ENCODE measurements around the gene ROBO2. TPM values are rescaled to one million over a fixed set of nuclear protein-coding genes. Genes with fewer than 3 reads are reported as not detected.

Gene ROBO2
- total and polyA plus RNA-seq, 7 donors, result 0.23 to 2.9 (median 0.38) TPM; not detected in 1

- no peak for DNase-seq
- H3K4me3 ChIP-seq, result no peak overlapping the region
- no peak for TF ChIP-seq POLR2A (IDR thresholded peaks at IDR 0.05)
- TF ChIP-seq POLR2AphosphoS5 (IDR thresholded peaks at IDR 0.05), result no peak
- TF ChIP-seq EP300 (IDR thresholded peaks at IDR 0.05), result no peak
- no peak for TF ChIP-seq CTCF (IDR thresholded peaks at IDR 0.05)
- no peaks in the 10 kb centered on the region for H3K4me1 ChIP-seq
- 82 to 89% methylated on average over 5 of the region's 5 CpGs for WGBS, 2 donors
- no peak overlapping the region for H3K27ac ChIP-seq
- intact Hi-C loops (cut with DNase I), result no loop called here
- H3K27me3 ChIP-seq, result no peaks in the 10 kb centered on the region
- no peaks in the 10 kb centered on the region for H3K9me3 ChIP-seq
- no peaks in the 10 kb centered on the region for H3K36me3 ChIP-seq
These were observed 119.1 kb downstream of the ROBO2 start for GRCh38 chr3:77158730-77159581.

- intact Hi-C loops (cut with DNase I), result no loop called here
- no peak for DNase-seq
- 81 to 96% methylated on average over 2 of the region's 2 CpGs for WGBS, 2 donors
- H3K27ac ChIP-seq, result no peak overlapping the region
- H3K4me3 ChIP-seq, result no peak overlapping the region
- H3K27me3 ChIP-seq, result no peaks in the 10 kb centered on the region
- TF ChIP-seq POLR2A (IDR thresholded peaks at IDR 0.05) (no peak), POLR2AphosphoS5 (IDR thresholded peaks at IDR 0.05) (no peak), CTCF (IDR thresholded peaks at IDR 0.05) (no peak), EP300 (IDR thresholded peaks at IDR 0.05) (no peak)
- H3K36me3 ChIP-seq, result no peaks in the 10 kb centered on the region
- no peaks in the 10 kb centered on the region for H3K4me1 ChIP-seq
- no peaks in the 10 kb centered on the region for H3K9me3 ChIP-seq
These were observed 121.1 kb downstream of the ROBO2 start for GRCh38 chr3:77160931-77161497.

- DNase-seq, result no peak
- H3K27ac ChIP-seq, result no peak overlapping the region
- H3K4me1 ChIP-seq, result peaks cover 0 to 6% (median 2%) of the 10 kb centered on the region in 4 donors
- H3K9me3 ChIP-seq, result no peaks in the 10 kb centered on the region
- TF ChIP-seq CTCF (IDR thresholded peaks at IDR 0.05), result no peak
- TF ChIP-seq EP300 (IDR thresholded peaks at IDR 0.05), result no peak
- no peak for TF ChIP-seq POLR2A (IDR thresholded peaks at IDR 0.05)
- TF ChIP-seq POLR2AphosphoS5 (IDR thresholded peaks at IDR 0.05), result no peak
- WGBS, 2 donors, result 84 to 85% methylated on average over 4 of the region's 4 CpGs
- H3K27me3 ChIP-seq, result no peaks in the 10 kb centered on the region
- intact Hi-C loops (cut with DNase I), result no loop called here
- no peak overlapping the region for H3K4me3 ChIP-seq
- H3K36me3 ChIP-seq, result no peaks in the 10 kb centered on the region
These were observed 129.9 kb downstream of the ROBO2 start for GRCh38 chr3:77169823-77170222.

GRCh38 chr3:77171026-77171425 is 131.1 kb downstream of the ROBO2 start:
- intact Hi-C loops (cut with DNase I), result no loop called here
- no peaks in the 10 kb centered on the region for H3K9me3 ChIP-seq
- no peak overlapping the region for H3K27ac ChIP-seq
- DNase-seq, result no peak
- peaks cover 0 to 6% (median 2%) of the 10 kb centered on the region in 4 donors for H3K4me1 ChIP-seq
- 79 to 83% methylated on average over 5 of the region's 5 CpGs for WGBS, 2 donors
- no peaks in the 10 kb centered on the region for H3K27me3 ChIP-seq
- no peak for TF ChIP-seq CTCF (IDR thresholded peaks at IDR 0.05)
- no peak for TF ChIP-seq EP300 (IDR thresholded peaks at IDR 0.05)
- TF ChIP-seq POLR2A (IDR thresholded peaks at IDR 0.05), result no peak
- no peak for TF ChIP-seq POLR2AphosphoS5 (IDR thresholded peaks at IDR 0.05)
- no peak overlapping the region for H3K4me3 ChIP-seq
- no peaks in the 10 kb centered on the region for H3K36me3 ChIP-seq
